Keratinocyte (primary cell): ENCODE measurements around the gene TERT. TPM values are rescaled to one million over a fixed set of nuclear protein-coding genes. Genes with fewer than 3 reads are reported as not detected.

Experiments used
- DNase-seq: peaks from one replicate; pipeline ENCODE4 v3.0.0-alpha.2; 2011; ENCODE audit warnings: low read depth, missing footprints, low spot score
- FAIRE-seq: peaks from 2 replicates; lab custom pipeline; 2011; peaks lifted over from hg19 to GRCh38; lab: Jason Lieb, UNC
- H2AFZ ChIP-seq: 2 replicates; pipeline ENCODE4 v1.6.0; 2012; ENCODE audit warnings: low read length, control low read depth, inconsistent platforms; ENCODE audit not compliant: control insufficient read depth
- H3K27ac ChIP-seq: 2 replicates; pipeline ENCODE4 v1.5.1; 2011; ENCODE audit warnings: low read length; ENCODE audit not compliant: control insufficient read depth, insufficient read depth
- H3K27me3 ChIP-seq: 3 replicates; pipeline ENCODE4 v1.6.0; 2011; ENCODE audit warnings: low read length; ENCODE audit not compliant: control insufficient read depth, insufficient read depth; ENCODE audit errors: extremely low read depth
- H3K36me3 ChIP-seq, 2 experiments: 2 replicates in 1 of 2; 3 replicates in 1 of 2; pipeline ENCODE4 v1.5.1; 2011; ENCODE audit warnings: low read length in 2 of 2, mild to moderate bottlenecking in 1 of 2; ENCODE audit not compliant: control insufficient read depth in 2 of 2, insufficient read depth in 2 of 2; ENCODE audit errors: extremely low read depth in 1 of 2
- H3K4me1 ChIP-seq: 3 replicates; pipeline ENCODE4 v1.5.1; 2011; ENCODE audit warnings: low read length; ENCODE audit not compliant: control insufficient read depth, insufficient read depth; ENCODE audit errors: extremely low read depth
- H3K4me2 ChIP-seq: 3 replicates; pipeline ENCODE4 v1.6.0; 2011; ENCODE audit warnings: low read depth, low read length; ENCODE audit not compliant: control insufficient read depth, insufficient read depth; ENCODE audit errors: extremely low read depth
- H3K4me3 ChIP-seq, 3 experiments: fragments of 200-600 bp in 1 of 3; sonication (generic) in 1 of 3; 2 replicates in 2 of 3; 3 replicates in 1 of 3; pipeline ENCODE4 v1.5.1; 2011 to 2016; ENCODE audit warnings: low read length in 3 of 3, mild to moderate bottlenecking in 3 of 3, control low read depth in 2 of 3, inconsistent platforms in 1 of 3, low read depth in 1 of 3, mixed read lengths in 1 of 3, mixed run types in 1 of 3, moderate library complexity in 1 of 3; ENCODE audit not compliant: control insufficient read depth in 2 of 3, insufficient read depth in 2 of 3; ENCODE audit errors: extremely low read depth in 1 of 3
- H3K79me2 ChIP-seq: 2 replicates; pipeline ENCODE4 v1.6.0; 2012; ENCODE audit warnings: low read length; ENCODE audit not compliant: control insufficient read depth, insufficient read depth
- H3K9ac ChIP-seq: 3 replicates; pipeline ENCODE4 v1.6.0; 2011; ENCODE audit warnings: low read length; ENCODE audit not compliant: control insufficient read depth, insufficient read depth; ENCODE audit errors: extremely low read depth
- H3K9me1 ChIP-seq: 3 replicates; pipeline ENCODE4 v1.6.0; 2011; ENCODE audit warnings: low read length; ENCODE audit not compliant: control insufficient read depth, insufficient read depth; ENCODE audit errors: extremely low read depth
- H3K9me3 ChIP-seq: 2 replicates; pipeline ENCODE4 v1.5.1; 2012; ENCODE audit warnings: low read depth, low read length; ENCODE audit not compliant: control insufficient read depth
- H4K20me1 ChIP-seq: 3 replicates; pipeline ENCODE4 v1.6.0; 2011; ENCODE audit warnings: low read length; ENCODE audit not compliant: control insufficient read depth, insufficient read depth; ENCODE audit errors: extremely low read depth
- EZH2 ChIP-seq: IDR thresholded peaks from one replicate; pipeline ENCODE4 v1.6.1; 2012; ENCODE audit warnings: inconsistent platforms, mild to moderate bottlenecking, low read length, moderate library complexity
- dilution Hi-C: fragments of 300-500 bp; cut with MboI; formaldehyde crosslinking; loops from one replicate; pipeline ENCODE4 v1.7.0; 2020; ENCODE audit warnings: low sequenced_read_pairs; ENCODE audit not compliant: extremely low pct_ligation_motif_present
- polyA plus RNA-seq, 5 experiments: library from polyadenylated mRNA; depleted of rRNA in 3 of 5; stranded (reverse) in 3 of 5; stranded (forward) in 1 of 5; unstranded in 1 of 5; fragments of >200 nt; gene quantifications; 1 replicate in 1 of 5; 2 replicates in 3 of 5; 3 replicates in 1 of 5; pipeline versions ENCODE4 v1.2.1 to v1.2.3, GENCODE V29; 2011 to 2012; ENCODE audit warnings: missing spikeins in 2 of 5, low read depth in 1 of 5, low replicate concordance in 1 of 5
- TF ChIP-seq, protein P1 (sequence below), 3 experiments: IDR thresholded peaks in 1 of 3; conservative IDR thresholded peaks in 1 of 3; optimal IDR thresholded peaks in 1 of 3; 2 replicates in 2 of 3; 3 replicates in 1 of 3; pipeline versions ENCODE3 to v1.5.1; 2011; ENCODE audit warnings: low read length in 3 of 3, mild to moderate bottlenecking in 3 of 3, moderate library complexity in 2 of 3, control low read depth in 1 of 3, inconsistent platforms in 1 of 3; ENCODE audit not compliant: insufficient read depth in 2 of 3; ENCODE audit errors: extremely low read depth in 1 of 3

Gene TERT
- polyA plus RNA-seq, 1 donor (not counting 4 experiments of a cell fraction or from before 2014, with no cell fraction given), result not detected

DNA sequence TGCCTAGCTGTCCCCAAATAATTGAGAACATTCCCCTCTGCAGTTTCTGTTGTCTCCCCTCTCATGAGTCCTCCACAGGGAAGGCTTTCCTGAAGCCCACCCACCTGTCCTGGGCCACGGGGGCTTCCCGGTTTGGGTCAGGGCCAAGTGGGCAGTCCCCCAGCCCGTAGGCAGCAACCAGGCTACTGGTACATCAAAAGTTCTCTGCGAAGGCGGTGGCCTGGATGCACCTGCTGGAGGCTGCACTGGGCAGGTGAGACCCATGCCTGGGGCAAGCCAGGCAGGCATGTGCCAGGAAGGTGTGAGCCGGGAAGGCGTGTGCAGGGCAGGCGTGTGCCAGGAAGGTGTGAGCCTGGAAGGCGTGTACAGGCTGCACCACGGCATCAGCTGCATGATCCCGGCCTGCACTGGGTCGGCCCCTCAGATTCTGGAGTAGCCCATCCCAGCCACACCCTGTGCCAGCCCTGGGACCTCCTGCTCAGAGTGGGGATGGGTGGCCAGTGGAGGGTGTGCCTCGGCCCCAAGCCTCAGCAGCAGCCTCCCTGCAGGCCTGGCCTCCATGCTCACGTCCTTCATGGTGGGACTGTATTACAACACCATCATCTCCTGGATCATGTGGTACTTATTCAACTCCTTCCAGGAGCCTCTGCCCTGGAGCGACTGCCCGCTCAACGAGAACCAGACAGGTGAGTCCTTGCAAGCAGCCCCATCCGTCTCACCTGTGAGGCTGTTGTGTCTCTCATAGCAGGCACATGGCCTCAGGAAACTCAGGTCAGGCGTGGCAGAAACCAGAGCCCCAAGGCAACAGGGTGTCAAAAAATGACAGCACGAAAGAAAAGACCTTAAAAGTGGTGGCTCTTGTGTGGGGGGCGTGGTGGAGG lies 84.7 kb downstream of the TERT start:
- no peak overlapping the region for H3K4me2 ChIP-seq
- FAIRE-seq (no peak), DNase-seq (no peak)
- H3K9me3 ChIP-seq, result peaks cover 4% of the 10 kb centered on the region
- no peaks in the 10 kb centered on the region for H3K36me3 ChIP-seq
- H4K20me1 ChIP-seq, result no peaks in the 10 kb centered on the region
- no peak overlapping the region for H2AFZ ChIP-seq
- H3K79me2 ChIP-seq, result no peaks in the 10 kb centered on the region
- no peaks in the 10 kb centered on the region for H3K4me1 ChIP-seq
- no peak overlapping the region for H3K4me3 ChIP-seq
- dilution Hi-C loops, result no loop called here
- H3K9ac ChIP-seq, result no peak overlapping the region
- no peaks in the 10 kb centered on the region for H3K9me1 ChIP-seq
- H3K27ac ChIP-seq, result no peak overlapping the region
- TF ChIP-seq EZH2, result no peak
- TF ChIP-seq, protein P1, sequence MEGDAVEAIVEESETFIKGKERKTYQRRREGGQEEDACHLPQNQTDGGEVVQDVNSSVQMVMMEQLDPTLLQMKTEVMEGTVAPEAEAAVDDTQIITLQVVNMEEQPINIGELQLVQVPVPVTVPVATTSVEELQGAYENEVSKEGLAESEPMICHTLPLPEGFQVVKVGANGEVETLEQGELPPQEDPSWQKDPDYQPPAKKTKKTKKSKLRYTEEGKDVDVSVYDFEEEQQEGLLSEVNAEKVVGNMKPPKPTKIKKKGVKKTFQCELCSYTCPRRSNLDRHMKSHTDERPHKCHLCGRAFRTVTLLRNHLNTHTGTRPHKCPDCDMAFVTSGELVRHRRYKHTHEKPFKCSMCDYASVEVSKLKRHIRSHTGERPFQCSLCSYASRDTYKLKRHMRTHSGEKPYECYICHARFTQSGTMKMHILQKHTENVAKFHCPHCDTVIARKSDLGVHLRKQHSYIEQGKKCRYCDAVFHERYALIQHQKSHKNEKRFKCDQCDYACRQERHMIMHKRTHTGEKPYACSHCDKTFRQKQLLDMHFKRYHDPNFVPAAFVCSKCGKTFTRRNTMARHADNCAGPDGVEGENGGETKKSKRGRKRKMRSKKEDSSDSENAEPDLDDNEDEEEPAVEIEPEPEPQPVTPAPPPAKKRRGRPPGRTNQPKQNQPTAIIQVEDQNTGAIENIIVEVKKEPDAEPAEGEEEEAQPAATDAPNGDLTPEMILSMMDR (optimal IDR thresholded peaks at IDR 0.05 in 1 of 3, IDR thresholded peaks at IDR 0.05 in 1 of 3, conservative IDR thresholded peaks at IDR 0.05 in 1 of 3; ENCODE audit: extremely low read depth in 1 of 3, insufficient read depth in 2 of 3, low read length in 3 of 3), result no peak
- peaks cover 7% of the 10 kb centered on the region for H3K27me3 ChIP-seq

DNA sequence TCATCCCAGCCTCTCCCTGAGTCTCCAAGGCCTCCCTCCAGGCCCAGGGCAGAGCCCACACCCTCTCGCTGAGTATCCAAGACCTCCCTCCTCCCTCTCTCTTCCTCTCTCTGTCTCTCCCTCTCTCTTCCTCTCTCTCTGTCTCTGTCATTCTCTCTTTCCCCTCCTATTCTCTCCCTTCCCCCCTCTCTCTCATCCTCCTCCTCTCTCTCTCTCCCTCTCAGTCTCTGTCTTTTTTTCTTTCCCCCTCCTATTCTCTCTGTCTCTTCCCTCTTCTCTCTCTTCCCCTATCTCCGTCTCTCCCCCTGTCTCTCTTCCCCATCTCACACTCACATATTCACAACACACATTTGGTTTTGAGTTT lies 85.4 kb downstream of the TERT start:
- no peak for TF ChIP-seq EZH2
- TF ChIP-seq, protein P1 (optimal IDR thresholded peaks at IDR 0.05 in 1 of 3, IDR thresholded peaks at IDR 0.05 in 1 of 3, conservative IDR thresholded peaks at IDR 0.05 in 1 of 3; ENCODE audit: extremely low read depth in 1 of 3, insufficient read depth in 2 of 3, low read length in 3 of 3), result no peak
- Histone ChIP-seq H3K4me1 (no peaks in the 10 kb centered on the region), H3K79me2 (no peaks in the 10 kb centered on the region), H3K4me2 (no peak overlapping the region), H2AFZ (no peak overlapping the region), H3K36me3 (no peaks in the 10 kb centered on the region), H3K9ac (no peak overlapping the region), H3K9me3 (peaks cover 4% of the 10 kb centered on the region), H3K9me1 (no peaks in the 10 kb centered on the region), H4K20me1 (no peaks in the 10 kb centered on the region), H3K4me3 (no peak overlapping the region), H3K27ac (no peak overlapping the region), H3K27me3 (peaks cover 13% of the 10 kb centered on the region)
- FAIRE-seq, result no peak
- dilution Hi-C loops, result no loop called here
- no peak for DNase-seq
